VCaP (cell line): ENCODE data around the gene SAMD10.

ENCODE experiments used
- H3K27ac ChIP-seq: fragments of 450-650 bp; 2 replicates; pipeline ENCODE4 v1.5.1; 2017
- TF ChIP-seq, protein P1 (sequence below): fragments of 450-650 bp; conservative IDR thresholded peaks from 2 replicates; pipeline ENCODE4 v1.5.1; 2017; ENCODE audit warnings: mild to moderate bottlenecking, moderate library complexity

Gene SAMD10

DNA sequence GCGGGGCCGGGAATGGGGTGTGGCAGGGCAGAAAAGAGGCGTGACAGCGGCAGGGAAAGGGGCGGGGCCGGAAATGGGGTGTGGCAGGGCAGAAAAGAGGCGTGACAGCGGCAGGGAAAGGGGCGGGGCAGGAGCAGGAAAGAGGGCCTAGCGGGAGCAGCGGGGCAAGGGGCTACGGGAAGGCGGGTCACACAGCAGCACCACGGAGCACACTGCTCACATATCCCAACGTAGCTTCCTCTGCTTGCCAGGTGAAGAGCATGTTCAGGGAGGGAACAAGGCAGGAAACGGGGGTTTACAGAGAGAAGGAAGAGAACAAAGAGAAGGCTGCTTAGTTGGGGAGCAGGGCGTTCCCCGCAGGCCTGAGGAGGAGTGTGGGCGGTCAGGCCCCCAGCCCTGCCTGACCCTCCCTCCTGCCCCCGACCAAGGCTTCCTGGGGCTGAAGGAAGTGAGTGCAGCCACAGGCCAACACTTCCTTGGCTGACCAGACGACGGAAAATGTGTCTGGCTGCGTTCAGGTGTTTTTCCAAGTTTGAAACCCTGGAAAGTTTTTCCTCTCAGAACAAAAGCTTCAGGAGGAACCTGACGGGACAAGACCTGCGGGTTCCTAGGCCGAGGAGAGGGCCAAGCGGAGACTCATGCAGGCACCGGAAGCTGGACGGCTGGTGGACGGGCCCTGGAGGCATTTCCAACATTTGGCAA is 37.0 kb downstream of the SAMD10 start:
- H3K27ac ChIP-seq, result peak overlapping the region; percentile 41

DNA sequence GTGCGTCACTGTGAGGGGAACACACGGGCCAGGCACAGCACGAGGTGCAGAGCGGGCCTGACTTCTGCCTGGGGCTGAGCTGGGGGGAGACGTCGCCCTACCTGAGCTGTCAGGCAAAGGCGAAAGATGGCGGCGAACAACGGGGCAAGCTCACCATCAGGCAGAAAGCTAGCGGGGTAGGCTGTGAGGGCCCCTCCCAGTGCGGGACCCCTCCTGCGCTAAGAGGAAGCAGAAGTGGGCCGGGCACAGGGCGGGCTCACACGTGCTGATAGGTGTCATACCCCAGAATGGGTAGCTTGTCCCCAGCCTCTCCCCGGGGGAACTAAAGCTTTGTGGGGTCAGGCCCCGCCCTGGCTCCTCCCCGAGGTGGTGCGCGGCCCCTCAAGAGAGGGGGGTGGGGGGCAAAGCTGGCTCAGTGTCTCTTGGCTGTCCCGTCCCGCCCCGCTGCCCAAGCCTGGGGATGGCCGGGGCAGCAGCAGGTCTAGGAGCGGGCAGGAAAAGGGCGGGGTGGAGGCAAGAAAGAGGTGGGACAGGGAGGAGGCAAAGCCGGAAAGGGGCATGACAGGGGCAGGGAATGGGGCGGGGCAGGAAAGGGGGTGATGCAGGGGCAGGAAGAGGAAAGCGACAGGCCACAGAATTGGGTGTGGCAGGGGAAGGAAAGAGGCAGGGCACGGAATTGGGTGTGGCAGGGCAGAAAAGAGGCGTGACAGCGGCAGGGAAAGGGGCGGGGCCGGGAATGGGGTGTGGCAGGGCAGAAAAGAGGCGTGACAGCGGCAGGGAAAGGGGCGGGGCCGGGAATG is 38.0 kb downstream of the SAMD10 start:
- H3K27ac ChIP-seq, result no peak overlapping the region; the same call in 1 of the 2 replicates
- TF ChIP-seq, protein P1, sequence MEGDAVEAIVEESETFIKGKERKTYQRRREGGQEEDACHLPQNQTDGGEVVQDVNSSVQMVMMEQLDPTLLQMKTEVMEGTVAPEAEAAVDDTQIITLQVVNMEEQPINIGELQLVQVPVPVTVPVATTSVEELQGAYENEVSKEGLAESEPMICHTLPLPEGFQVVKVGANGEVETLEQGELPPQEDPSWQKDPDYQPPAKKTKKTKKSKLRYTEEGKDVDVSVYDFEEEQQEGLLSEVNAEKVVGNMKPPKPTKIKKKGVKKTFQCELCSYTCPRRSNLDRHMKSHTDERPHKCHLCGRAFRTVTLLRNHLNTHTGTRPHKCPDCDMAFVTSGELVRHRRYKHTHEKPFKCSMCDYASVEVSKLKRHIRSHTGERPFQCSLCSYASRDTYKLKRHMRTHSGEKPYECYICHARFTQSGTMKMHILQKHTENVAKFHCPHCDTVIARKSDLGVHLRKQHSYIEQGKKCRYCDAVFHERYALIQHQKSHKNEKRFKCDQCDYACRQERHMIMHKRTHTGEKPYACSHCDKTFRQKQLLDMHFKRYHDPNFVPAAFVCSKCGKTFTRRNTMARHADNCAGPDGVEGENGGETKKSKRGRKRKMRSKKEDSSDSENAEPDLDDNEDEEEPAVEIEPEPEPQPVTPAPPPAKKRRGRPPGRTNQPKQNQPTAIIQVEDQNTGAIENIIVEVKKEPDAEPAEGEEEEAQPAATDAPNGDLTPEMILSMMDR, result no peak

More for the DNA sequence above, 37.0 kb downstream of the SAMD10 start:
- TF ChIP-seq, protein P1, result no peak

DNA sequence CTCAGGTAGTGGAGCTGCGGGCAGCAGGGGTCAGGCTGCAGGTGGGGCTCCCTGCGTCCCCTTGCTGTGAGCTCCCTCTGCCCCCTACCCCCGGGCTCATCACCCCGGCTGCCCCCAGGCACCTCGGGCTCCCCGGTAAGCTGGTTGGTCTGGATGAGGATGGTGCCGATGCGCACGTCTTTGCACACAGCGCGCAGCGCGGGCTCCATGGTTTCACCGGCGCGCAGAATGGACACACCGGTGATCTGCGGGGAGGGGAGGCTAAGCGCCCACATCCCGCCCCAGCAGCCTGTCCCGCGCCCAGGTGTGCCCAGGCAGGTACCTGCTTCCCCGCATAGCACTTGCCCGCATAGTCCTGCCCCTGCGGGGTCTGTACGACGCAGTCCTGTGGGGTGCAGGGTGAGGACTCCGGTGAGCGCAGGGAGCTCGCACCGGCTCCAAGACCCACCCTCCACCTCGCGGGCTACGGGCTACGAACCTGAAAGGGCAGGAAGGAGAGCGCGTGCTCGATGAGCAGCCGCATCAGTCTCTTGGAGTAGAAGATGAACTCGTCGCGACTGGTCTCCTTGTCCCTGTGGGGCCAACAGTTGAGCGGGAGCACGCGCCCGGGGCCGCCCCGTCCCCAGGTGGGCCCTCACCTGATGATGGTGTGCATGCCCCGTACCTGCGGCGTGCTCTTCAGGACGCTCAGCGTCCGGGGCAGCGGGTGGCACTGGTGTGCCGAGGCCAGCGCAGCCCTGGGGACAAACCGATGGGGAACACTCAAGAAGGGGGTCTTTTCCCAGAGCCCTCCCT is 38.8 kb downstream of the SAMD10 start:
- TF ChIP-seq, protein P1, result no peak
- H3K27ac ChIP-seq, result no peak overlapping the region; the same call in 1 of the 2 replicates

DNA sequence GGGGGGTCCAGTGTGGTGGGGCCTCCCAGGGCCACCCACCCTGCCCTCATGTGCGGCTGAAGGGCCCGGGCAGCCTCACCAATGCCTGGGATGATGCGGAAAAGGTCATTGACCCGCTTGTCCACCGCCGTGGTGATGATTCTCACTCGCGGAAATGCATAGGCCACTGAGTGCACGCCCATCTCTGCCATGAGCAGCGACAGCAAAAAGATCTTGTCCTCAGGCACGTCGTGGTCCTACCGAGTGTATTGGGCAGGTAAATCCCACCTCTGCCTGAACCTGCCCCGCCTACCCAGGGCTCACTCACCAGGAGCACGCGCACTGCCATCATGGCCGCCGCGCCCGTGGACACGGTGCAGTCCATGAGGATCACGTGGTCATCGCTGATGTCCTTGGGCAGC is 39.4 kb downstream of the SAMD10 start:
- TF ChIP-seq, protein P1, result no peak
- H3K27ac ChIP-seq, result no peak overlapping the region; the same call in 1 of the 2 replicates

GRCh38 chr20:63939061-63939935 is 40.1 kb downstream of the SAMD10 start:
- TF ChIP-seq, protein P1, result no peak
- no peak overlapping the region; the same call in 1 of the 2 replicates for H3K27ac ChIP-seq

DNA sequence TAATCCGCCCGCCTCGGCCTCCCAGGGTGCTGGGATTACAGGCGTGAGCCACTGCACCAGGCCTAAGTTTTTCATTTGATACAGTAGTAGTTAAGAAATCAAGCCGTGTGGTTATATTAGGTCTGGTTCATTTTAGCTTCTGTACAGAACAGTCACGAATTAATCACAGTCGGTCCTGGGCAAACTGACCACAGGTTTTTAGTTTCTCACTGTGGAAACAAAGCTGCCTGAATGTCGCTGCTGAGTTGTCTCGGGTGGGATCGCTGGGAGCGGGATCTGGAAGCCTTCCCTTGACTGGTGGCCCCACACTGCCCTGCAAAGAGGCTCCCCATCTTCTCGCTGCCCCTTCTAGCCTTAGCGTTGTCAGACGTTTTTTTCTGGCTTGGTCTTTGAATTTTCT is 41.8 kb downstream of the SAMD10 start:
- H3K27ac ChIP-seq, result no peak overlapping the region
- TF ChIP-seq, protein P1, result no peak
